Stromal cell of bone marrow (primary cell): ENCODE data around the gene CTAGE4.
"Not testable (repeated sequence)": the region's sequence is repeated elsewhere in the genome, so short reads cannot be mapped to it uniquely, and the experiment has no call there.

Experiments
- DNase-seq: peaks from one replicate; pipeline ENCODE4 v3.0.0-alpha.2; 2012; ENCODE audit warnings: low read depth

CTAGE4 gene

GRCh38 chr7:144218581-144218980 is 35.3 kb downstream of the CTAGE4 start:
- DNase-seq, result not testable (repeated sequence)

GRCh38 chr7:144219149-144219548 is 35.9 kb downstream of the CTAGE4 start:
- not testable (repeated sequence) for DNase-seq

GRCh38 chr7:144220531-144220930 is 37.3 kb downstream of the CTAGE4 start:
- DNase-seq, result not testable (repeated sequence)

GRCh38 chr7:144223675-144224074 is 40.4 kb downstream of the CTAGE4 start:
- DNase-seq, result not testable (repeated sequence)

GRCh38 chr7:144226866-144227265 is 43.6 kb downstream of the CTAGE4 start:
- DNase-seq, result not testable (repeated sequence)

GRCh38 chr7:144228810-144229209 is 45.5 kb downstream of the CTAGE4 start:
- DNase-seq, result not testable (repeated sequence)

- not testable (repeated sequence) for DNase-seq
Observed at GRCh38 chr7:144231027-144231426, 47.8 kb downstream of the CTAGE4 start.

- DNase-seq, result not testable (repeated sequence)
Observed at GRCh38 chr7:144233039-144233438, 49.8 kb downstream of the CTAGE4 start.
